GM15510 (cell line): Measurements from ENCODE around the gene GALNT5.

Source experiments
- POLR2A ChIP-seq: IDR thresholded peaks from 3 replicates; pipeline ENCODE4 v1.6.1; 2011; ENCODE audit warnings: borderline replicate concordance; ENCODE audit not compliant: insufficient read length; ENCODE audit errors: extremely low read depth

The GALNT5 gene, protein sequence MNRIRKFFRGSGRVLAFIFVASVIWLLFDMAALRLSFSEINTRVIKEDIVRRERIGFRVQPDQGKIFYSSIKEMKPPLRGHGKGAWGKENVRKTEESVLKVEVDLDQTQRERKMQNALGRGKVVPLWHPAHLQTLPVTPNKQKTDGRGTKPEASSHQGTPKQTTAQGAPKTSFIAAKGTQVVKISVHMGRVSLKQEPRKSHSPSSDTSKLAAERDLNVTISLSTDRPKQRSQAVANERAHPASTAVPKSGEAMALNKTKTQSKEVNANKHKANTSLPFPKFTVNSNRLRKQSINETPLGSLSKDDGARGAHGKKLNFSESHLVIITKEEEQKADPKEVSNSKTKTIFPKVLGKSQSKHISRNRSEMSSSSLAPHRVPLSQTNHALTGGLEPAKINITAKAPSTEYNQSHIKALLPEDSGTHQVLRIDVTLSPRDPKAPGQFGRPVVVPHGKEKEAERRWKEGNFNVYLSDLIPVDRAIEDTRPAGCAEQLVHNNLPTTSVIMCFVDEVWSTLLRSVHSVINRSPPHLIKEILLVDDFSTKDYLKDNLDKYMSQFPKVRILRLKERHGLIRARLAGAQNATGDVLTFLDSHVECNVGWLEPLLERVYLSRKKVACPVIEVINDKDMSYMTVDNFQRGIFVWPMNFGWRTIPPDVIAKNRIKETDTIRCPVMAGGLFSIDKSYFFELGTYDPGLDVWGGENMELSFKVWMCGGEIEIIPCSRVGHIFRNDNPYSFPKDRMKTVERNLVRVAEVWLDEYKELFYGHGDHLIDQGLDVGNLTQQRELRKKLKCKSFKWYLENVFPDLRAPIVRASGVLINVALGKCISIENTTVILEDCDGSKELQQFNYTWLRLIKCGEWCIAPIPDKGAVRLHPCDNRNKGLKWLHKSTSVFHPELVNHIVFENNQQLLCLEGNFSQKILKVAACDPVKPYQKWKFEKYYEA

DNA sequence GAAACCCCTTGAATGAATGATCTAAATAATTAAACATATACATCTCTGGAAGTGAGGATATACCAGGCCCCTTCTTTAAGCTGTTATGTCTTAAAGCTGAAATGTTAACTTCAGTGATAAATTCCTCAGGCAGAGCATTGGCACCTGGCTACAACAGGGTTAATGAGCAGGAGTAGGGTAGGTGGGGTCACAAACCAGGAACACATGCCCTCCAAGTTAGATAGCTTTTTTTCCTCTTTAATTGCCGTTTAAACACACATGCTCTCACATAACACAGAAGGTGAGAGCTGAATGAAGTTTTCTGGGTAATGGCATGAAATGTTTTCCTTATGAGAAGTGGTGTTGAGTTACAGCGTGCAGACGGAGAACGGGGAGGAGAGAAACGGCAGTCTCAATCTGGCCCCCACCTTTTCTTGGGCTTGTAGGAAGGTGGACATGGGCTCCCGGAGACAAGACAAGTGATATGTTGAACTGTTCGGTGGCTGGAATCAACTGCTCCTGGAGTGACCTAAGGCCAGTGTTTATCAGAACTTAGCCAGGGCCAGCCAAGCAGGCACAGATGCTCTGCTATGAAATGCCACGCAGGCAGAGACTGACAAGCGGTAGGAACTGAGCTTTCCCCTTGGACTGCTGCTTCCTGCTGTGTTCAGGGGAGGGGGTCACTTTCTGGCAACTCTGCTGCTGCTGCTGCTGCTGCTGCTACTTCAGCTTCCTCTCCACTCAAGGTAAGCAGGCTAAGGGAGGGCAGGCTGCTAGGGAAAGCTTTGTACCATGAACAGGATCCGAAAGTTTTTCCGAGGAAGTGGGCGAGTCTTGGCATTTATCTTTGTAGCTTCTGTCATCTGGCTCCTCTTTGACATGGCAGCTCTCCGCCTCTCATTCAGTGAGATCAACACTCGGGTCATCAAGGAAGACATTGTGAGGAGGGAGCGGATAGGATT is at the start of gene GALNT5:
Gene GALNT5, plus strand, starts transcription at position 394 of the 941 bp plus-strand sequence. Its CDS starts 378 bp downstream, at position 772.
- no peak for TF ChIP-seq POLR2A

DNA sequence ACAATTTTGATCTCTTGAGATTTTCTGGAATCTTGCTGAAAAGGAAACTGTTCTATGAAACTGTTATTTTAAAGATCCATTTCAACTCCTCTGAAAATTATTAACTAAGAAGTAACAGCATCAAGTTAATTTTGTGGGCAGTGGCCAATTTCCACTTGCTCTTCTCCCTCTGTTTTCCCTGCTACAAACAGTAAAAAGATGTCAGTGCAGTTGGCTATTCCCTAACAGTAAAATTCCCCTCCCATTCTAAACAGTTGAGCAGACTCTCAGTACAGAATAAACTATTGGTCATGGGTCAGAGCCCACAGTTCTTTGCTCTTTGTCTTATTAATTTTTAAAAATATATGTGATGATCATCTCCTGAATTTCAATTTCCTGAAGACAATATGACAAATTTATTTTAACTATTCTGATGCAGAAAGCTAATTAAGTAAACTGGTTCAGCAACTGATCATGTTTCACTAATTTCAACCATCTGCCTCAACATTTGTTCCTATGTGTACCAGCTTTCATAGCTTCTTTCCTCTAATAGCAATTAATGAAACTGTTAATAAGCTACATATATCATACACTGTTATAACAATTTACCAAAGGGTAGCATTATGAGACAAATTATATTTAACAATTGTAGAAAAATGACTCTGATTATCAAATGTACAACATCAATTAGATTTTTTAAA is 41.1 kb upstream of the GALNT5 start:
- no peak for TF ChIP-seq POLR2A

DNA sequence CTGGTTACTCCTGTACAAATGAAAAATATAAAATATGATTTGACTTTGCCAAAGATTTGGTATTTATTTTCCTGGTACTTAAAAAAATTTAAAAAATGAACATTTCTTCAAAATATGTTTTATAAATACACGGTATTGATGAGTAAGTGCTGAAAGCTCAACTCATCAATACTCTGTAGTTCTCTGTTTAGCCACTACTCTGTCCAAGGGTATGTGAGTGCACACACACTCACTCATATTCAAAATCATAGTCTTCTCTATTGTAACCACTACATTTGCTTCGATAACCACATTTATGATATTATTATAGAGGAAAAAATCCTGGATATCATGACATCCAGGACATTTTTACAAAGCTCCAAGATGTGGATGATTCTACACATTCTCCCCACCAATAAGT is 40.1 kb upstream of the GALNT5 start:
- no peak for TF ChIP-seq POLR2A

DNA sequence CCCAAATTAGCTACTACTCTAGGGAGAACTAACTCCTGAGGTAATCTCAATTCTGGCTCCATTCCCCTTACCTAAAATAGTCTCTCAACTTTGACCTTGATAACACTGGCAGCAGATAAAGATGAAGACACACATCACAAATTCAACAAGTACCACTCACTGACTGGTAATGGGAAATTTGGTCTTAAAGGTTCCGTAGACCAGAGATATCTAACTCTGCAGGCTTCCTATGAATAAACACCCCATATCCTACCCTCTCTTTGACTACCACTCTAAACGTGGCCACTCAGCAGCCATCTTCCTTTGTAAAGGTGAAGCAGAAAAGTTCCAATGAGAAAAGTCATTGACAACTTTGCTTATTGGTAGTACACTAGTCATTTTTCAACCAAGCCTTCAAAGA is 38.6 kb upstream of the GALNT5 start:
- no peak for TF ChIP-seq POLR2A

DNA sequence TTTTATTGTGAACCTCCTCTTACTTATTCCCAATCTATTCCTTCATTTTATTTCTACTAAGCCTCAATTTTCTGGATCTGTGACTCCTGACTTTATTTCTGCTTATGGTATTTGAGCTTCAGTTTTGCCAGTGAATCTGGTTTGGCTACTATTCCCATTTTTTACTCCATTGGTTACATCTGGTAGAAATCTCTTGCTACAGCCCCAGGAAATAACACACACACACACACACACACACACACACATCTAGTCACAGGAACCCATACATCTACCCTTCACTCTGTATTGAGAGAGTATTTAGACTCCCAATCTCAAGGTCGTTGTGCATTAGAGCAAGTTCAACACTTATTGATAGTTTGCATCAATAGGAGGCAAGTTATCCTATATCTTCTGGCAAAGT is 37.0 kb upstream of the GALNT5 start:
- TF ChIP-seq POLR2A = no peak

DNA sequence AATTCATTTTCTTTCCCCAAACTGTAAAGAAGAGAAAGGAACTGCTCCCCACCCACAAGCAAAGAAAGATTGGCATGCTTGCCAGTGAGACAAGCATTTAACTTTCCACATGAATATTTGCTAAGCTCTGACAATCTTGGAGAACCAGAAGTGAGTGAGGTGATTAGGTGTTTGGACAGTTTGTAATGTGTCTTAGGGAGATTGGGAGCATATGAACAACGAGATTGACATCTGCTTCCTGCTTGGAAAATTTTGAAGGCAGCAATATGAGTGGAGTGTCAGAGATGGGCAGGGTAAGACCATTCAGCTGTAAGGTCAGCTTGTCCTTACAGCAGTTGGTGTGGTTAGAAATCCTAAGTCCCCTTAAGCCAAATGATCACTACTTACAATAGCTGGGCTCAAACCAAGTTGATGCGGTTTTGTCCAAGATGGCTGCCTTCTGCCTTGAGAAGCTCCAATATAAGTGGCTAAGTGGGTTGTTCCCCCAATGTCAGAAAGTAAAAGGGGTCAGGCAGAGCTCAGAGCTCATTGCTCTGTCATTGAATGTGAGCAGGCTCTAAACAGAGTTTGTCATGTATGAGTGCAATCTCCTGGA is 36.0 kb upstream of the GALNT5 start:
- TF ChIP-seq POLR2A = no peak

DNA sequence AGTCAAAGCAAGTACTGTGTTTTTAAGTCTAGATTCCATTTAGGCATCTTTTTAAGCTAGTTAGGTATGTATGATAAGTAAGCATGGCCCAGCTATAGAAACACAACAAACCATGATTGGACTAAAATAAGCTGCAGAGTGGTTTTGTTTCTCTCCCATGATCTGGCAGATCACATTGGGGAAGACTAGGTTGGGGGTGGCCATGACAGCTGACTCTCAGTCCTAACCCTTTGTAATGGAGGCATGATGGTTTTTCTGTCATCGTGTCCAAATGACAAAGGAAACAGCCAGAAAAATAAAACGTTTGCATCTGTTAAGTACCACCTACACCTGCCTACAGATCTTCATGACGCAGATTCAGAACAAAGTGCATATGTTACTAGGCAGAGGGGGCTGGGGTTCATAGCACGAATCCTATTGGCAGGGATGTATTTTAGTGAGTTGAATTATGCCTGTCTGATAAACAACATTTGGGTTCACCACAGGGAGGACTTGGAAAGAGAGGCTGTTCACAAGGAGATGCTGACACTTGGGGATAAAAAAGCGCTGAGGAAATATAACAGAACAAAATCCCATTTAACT is 33.8 kb upstream of the GALNT5 start:
- no peak for TF ChIP-seq POLR2A

DNA sequence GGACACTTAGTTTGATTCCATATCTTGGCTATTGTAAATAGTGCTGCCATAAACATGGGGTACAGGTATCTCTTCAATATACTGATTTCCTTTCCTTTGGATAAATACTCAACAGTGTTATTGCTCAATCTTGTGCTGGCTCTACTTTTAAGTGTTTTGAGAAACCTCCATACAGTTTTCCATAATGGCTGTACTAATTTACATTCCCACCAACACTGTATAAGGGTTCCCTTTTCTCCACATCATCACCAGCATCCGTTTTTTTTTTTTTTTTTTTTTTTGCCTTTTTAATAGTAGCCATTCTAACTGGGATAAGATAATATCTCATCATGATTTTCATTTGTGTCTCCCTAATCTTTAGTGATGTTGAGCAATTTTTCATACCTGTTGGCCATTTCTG is 29.9 kb upstream of the GALNT5 start:
- TF ChIP-seq POLR2A = no peak

DNA sequence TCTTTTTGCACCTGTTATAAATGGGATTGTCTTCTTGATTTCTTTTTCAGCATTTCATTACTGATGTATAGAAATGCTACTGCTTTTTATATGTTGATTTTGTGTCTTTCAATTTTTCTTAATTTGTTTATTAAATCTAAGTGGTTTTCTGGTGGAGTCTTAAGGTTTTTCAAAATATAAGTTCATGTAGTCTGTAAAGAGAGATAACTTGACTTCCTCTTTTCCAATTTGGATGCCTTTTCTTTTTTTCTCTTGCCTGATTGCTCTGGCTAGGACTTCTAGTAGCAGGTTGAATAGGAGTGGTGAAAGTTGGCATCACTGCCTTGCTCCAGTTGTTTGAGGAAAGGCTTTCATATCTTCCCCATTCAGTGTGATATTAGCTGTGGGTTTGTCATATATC is 28.6 kb upstream of the GALNT5 start:
- TF ChIP-seq POLR2A = no peak

DNA sequence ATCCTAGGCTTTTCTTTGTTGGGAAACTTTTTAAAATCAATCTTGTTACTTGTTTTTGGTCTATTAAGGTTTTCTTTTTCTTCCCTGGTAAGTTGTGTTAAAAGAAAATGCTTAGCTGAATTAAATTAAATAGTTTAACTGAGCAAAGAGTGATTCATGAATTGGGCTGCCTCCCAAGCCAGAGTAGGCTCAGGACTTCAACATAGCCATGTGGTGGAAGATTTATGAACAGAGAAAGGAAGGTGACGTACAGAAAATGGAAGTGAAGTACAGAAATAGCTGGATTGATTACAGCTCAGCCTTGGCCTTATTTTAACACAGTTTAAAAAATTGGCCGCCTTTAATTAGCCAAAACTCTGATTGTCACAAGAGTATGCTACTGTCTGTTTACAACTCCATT is 27.9 kb upstream of the GALNT5 start:
- TF ChIP-seq POLR2A = no peak

DNA sequence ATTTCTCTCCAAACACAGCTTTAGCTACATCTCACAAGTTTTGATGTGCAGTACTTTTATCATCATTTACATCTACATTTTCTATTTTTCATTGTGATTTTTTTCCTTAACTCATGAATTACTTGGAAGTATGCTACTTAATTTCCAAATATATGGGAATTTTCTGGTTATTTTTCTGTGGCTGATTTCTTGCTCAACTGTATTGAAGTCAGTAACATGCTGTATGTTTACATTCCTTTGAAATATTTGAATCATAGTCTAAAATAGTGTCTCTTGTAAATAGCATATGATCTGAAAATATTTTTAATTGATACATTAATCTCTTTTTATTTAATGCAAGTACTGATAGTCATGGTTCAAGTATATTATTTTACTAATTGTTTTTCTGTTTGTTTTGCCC is 26.0 kb upstream of the GALNT5 start:
- TF ChIP-seq POLR2A = no peak

DNA sequence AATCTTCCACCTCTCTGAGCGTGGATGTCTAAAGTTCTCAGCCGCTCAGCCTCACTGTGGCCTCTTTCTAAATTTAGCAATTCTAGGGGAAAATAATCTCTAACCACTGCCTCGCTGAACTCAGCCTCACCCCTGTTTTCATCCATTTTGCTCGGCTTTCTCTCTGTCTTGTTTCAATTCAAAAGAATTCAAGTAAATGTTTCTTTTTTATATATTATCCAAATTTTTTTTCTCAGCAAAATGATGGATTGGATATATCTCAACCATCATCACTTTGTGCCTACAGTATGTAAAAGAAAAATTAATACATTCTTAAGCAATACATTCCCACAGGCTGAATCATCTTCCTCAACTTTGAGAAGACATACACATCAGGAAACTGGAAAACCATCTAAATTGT is 24.0 kb upstream of the GALNT5 start:
- TF ChIP-seq POLR2A = no peak

DNA sequence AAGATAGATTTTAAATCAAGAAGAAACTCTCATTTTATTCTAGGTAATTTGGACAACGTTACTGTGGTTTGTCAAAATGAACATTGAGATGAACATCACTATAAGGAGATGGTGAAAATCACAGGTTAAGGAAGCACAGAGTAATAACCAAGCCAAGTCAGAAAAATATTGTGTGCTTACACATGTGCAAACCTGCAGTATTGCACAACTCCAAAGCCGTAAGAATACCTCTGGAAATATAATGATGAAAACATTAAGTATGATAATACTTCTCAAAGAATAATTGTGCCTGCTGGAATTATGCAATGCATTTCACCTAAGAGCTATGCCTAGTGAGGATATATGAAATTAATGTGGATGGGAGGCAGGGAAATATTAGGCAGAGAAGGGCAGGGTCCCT is 21.1 kb upstream of the GALNT5 start:
- no peak for TF ChIP-seq POLR2A

DNA sequence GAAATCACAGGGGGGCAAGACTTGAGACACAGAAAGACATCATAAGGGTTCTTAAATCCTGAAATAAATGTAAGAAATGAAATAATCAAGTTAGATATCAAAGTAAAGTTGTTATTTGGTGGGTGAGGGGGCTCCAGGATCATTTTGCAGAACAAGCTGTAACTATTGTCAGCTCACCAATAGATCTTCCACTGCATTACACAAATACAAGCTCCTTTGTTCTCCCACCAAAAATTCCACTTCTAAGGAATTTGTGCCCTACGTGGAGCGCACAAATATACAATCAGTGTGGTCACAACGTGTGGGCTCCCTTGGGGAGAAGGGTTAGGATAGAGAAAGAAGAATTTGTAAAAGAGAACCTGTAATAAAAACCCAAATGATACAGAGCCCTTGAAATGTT is 19.2 kb upstream of the GALNT5 start:
- TF ChIP-seq POLR2A = no peak

DNA sequence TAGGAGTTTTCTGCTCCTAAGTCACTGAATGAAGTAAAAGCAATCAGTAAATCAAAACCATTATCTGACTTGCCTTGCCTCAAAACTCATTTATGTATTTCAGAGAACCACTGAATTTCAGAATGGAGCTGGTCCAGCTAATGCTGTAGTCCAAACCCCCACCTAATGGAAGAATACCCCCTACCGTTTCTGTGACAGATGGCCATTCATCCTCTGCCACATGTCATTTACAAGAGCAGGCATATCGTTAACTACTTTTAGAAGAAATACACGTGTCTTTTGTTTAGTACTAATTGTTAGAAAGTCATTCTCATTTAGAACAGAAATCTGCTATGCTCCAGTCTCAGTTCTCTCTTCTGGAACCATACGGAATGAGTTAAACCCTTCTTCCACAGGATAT is 12.8 kb upstream of the GALNT5 start:
- no peak for TF ChIP-seq POLR2A
